Stimulated activated CD4-positive, alpha-beta T cell treated with anti-CD3 and anti-CD28 coated beads, TNF-alpha, amount 100 ng/mL, for 1 hour (primary cell): ENCODE results near the gene DIO3.
"Not testable (repeated sequence)": the region's sequence is repeated elsewhere in the genome, so short reads cannot be mapped to it uniquely, and the experiment has no call there.

ENCODE experiments used
- DNase-seq, 3 donors: peaks; one replicate each; pipeline ENCODE4 v3.0.0-alpha.2; 2020; ENCODE audit warnings: low read depth in 3 of 3, low spot score in 1 of 3

The DIO3 gene

GRCh38 chr14:101557811-101558738 is 3.2 kb upstream of the DIO3 start:
- no peak for DNase-seq

- DNase-seq, result no peak
Measured at GRCh38 chr14:101558739-101559240, 2.5 kb upstream of the DIO3 start.

DNA sequence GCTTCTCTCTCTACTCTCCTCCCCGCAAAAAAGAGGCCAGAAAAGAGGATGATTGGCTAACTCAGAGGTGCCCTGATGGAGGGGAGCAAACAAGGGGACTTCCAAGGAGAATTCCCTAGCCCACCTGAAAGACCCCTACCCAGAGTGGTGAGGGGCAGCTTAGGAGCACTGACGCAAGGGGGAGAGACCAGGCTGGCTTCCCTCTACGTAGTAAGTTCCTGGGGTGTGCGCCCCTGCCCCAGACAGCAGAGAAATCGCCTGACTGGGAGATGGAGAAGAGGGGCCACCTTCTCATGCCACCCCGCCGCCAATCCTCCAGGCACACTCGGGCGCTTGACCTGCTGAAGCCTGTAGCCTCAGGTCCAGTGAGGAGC is 2.1 kb upstream of the DIO3 start:
- no peak for DNase-seq

DNA sequence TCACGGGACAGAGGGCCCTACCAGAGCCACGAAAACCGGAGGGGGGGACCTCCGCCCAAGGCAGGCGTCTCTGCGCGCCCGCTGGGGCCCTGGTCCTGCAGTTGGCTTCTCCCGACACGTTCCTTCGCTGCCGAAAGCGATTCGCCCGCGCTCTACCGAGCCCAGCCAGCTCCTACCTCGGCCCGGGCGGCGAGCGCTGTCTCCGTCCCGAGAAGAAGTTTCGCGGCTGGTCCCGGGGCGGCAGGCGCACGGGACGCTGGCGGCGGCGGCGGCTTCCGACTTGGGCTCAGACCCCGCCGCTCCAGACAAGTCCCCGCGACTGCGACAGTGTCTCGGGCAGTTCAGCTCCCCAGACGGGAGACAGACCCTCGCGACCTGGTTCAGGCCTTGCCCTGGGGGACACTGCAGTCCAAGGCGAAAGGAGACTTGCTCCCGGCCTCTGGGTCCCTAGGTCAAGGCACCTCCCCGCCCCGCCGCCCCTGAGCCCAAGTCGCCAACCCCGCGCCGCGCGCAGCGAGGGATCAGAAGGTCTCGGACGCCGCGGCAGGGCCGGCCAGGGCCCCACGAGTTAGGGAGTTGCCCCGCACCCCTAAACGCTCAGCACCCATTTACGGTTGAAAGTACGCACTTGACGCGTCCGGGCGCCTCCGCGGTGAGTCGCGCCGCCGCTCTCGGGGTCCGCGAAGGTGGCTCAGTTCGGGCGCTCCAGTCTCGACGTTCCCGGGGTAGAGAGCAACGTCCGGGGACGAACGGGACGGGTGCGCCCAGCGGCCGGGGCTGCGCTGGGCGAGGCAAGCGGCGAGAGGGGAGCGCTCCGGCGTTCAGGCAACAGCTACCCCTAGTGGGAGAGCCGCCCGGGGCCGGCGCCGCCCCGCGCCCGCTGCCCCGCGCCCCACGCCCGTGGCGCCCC is 1.4 kb upstream of the DIO3 start:
- no peak for DNase-seq

- no peak for DNase-seq
Measured at GRCh38 chr14:101560534-101561113, 671 bp upstream of the DIO3 start.

DNA sequence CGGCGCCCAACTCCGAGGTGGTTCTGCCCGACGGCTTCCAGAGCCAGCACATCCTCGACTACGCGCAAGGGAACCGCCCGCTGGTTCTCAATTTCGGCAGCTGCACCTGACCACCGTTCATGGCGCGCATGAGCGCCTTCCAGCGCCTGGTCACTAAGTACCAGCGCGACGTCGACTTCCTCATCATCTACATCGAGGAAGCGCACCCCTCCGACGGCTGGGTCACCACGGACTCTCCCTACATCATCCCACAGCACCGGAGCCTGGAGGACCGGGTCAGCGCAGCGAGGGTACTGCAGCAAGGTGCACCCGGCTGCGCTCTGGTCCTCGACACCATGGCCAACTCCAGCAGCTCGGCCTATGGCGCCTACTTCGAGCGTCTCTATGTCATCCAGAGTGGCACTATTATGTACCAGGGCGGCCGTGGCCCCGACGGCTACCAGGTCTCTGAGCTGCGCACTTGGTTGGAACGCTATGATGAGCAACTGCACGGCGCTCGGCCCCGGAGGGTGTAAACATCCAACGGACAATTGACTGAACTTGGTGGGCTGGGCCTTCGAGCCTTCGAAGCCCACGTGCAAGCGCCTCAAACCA is 699 bp downstream of the DIO3 start:
- no peak for DNase-seq

DNA sequence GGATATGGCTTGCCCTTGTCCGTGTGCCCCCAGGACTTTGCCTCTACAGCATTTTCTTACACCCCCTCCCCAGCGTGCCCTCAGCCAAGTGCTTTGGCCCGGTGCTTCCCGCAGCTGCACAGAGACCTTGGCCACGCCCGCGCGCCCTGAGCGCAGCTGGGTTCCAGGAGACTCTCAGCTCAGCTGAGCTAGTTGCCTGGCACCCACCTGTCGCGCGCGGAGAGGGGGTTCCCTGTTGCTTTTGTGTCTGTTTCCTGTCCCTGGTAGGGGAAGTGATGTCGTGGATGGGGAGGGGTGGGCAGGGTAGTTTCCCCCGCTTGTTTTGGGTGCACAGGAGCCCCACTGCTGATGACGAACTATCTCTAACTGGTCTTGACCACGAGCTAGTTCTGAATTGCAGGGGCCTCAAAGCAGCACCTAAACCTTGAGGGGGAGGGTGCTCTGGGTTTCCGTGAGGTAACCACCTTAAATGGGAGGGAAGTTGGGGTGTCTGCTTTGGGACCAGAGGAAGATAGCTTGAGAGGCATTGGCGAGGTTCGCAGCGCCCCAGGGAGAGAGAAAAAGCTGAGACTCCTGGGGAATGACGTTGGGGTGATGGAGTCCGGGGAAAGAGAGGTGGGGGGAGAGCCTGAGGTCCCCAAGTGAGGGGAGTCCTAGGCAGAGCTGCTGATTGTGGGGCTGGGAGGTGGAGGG is 1.5 kb downstream of the DIO3 start:
- no peak for DNase-seq

DNA sequence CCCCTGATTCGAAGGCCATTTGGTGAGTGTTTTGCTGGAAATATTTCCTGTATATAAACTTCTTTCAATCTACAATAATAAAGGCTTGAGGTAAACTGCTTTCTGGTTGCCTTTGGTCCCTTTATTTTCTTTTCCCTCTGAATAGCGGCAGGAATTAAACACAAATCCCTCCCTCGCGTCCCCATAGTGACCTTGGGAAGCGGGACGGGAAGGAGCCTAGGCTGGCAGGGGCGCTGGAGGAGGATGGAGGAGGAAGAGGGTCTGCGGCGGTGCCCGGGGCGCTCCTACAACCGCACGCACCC is 2.0 kb downstream of the DIO3 start:
- DNase-seq, result no peak

DNA sequence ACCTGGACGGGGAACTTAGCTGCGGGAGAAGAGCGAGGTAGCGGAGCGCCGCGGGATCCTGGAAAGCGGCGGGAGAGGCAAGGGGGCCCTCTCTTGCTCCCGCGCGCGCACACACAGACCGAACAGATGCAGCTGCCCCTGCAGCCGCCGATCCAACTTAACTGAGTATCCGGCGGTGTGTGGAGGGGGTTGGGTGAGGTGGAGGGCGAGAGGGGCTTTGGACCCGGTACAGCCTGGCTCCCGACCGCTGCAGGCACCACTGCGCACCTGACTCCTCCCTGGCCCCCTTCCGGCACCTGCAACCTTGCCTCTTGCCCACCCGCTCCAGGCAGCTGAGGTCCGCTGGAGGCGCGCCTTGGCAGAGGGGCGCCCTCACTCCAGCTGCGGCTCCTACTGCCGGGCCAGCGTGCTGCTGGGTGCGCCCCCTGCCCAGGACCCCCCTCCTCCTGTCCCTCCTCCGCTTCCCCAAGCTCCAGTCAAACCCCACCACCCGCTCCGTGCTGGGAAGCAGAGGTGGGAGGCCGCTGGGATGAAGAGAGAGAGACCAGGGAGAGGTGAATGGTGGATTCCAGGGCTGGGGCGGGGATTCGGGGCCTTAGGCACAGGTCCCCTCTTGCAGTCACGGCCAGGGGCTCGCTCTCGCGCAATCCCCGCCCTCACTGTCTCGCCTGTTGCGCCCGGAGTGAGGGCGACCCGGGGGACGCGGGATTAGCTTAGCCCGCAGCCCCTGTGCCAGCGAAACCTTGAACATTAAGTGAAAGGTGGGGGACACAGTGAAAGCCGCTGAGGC is 2.6 kb downstream of the DIO3 start:
- DNase-seq, result no peak

- no peak for DNase-seq
Measured at GRCh38 chr14:101564444-101564776, 3.1 kb downstream of the DIO3 start.

DNA sequence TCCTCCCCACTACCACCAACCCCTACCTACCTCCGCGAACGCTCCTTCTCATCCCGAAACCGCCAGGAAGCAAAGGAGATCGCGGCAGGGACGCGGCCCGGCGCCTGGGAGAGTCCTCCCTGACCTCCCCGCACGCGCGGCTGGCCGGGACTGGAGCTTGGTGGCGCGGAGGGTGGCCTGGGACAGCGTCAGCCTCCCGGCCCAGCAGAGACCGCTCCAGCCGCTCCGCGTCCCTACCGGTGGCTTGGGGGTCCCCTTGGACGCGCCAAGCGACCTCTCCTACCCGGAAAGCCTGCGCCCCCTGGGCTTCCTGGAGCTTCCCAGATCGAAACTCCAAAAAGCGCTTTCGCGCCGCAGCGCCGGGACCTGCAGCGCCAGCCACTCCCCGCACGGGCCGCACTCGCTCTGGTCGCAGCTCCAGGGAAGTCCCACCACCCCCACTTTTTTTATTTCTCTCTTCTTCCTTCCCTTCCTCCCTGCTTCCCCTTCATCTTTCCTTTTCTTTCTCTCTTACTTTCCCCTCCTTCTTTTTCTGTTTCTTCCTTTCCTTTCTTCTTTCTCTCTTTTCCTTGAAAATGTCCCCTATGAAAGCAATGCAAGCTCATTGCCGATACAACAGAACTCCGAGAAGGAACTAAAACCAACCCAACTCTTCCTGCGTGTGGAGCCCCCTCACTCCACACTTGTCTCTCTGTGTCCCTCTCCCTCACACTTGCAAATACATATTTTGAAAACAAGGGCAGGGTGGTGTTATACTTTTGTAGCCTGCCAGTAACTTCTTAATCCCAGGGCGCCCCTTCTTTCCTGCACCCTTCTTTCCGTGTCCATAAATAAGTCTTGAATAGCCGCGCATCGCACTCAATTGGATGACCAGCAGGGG is 3.8 kb downstream of the DIO3 start:
- no peak for DNase-seq

DNA sequence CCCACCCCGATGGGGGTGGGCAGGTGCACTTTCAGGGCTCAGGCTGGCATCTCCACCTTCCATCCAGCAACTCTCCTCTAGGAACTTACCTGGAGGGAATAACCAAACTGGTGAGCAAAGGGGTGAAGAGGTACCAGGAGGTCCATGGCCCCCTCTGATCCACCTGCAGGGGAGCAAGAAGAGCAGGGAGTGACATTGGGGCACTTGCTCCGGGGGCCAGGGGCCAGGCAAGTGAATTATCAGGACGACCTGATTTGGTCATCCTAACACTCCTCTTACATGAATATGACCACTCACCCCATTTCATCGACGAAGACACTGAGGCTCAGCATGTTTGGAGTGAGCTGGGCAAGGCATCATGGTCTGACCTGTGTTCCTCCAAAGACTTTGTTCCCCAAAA is 6.0 kb downstream of the DIO3 start:
- no peak for DNase-seq

- no peak for DNase-seq
Measured at GRCh38 chr14:101571004-101571403, 9.7 kb downstream of the DIO3 start.

DNA sequence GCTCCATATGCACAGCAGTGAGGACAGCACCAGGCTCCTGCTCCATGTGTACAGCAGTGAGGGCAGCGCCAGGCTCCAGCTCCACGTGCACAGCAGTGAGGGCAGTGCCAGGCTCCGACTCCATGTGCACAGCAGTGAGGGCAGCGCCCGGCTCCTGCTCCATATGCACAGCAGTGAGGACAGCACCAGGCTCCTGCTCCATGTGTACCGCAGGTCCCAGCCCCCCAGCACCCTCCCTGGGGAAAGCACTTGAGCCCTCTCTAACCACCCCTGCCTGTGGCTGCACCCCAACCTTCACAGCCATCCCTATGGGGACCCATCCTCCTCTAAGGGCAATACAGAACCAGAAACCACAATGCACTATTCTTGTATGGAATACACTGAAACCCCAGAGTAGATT is 11.2 kb downstream of the DIO3 start:
- not testable (repeated sequence) for DNase-seq

DNA sequence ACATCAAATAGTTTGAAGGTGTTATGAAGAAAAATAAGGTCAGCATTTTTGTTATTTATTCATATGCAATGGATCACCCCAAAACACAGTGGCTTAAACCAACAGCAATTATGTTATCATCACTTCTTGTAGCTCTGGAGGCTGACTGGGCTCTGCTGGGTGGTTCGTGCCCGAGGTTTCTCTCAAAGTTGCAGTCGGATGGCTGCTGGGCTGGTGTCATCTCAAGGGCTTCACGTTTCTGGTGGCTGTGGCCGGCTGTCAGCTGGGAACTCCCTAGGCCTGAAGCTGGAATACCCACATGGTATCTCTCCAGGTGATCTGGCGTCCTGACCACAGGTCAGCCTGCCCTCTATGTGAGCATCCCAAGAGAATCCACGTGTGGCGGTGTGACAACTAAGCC is 12.0 kb downstream of the DIO3 start:
- DNase-seq, result no peak

DNA sequence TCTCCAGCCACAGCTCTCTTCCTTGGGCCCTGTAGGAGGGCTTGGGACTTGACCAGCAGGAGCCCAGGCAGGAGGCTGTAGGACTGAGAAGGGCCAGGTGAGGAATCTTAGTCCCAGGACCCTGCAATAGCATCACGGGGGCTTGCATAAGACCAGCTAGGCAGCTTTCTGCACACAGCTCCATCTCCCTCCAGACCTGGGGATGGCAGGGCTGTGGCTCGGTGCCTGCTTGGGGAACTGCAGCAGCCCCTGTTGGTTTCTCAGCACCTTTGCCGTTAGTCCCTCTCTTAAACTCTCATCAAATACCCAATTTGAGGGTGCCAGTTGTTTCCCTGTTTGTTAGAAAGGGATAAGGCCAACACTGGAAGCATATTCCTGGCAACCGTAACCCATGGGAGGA is 14.3 kb downstream of the DIO3 start:
- DNase-seq, result no peak

DNA sequence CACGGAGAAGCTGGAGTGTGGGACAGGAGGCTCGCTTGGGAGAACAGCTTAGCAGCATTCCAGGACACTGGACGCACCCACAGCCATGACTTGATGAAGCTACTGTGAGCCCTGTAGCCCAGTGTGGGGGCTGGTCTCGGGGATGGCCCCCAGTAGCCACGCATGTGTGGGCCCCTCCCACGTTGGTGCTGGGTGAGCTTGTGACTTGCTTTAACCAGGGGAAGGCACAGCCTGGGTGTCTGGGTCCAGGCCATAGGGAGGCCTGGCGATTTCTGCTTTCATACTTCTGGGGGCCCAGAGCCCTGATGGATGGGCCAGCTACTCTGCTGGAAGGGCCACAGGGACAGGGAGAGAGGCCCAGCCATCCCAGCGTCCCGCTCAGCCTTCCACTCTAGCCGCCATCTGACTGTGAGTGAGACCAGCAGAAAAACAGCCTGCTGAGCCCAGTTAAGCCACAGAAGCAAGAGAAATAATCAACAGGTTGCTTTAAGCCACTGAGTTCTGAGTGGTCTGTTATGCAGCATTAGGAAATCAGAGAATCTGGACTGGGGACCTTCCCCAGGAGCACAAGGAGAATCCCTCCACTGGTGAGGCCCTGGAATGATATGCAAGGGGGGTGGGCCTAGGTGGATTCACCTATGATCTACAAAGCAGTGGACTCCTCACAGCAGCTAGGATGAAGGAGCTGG is 16.1 kb downstream of the DIO3 start:
- DNase-seq, result no peak

DNA sequence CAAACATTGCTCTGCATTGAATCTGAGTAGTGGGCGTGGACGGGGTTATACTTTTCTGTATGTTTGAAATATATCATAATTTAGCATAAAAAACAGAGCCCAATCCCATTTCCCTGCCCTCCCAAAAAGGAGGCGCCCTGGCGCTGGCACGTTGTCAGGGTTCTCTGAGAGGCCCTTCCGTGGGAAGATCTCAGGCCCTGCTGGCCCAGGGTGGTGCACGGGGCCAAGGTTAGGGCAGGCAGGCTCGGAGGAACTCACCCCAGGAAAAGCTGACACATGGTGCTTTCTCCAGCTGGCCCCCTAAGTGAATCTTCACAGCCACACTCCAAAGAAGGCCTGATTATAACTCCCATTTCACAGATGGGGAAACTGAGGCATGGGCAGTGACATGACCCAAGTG is 17.2 kb downstream of the DIO3 start:
- DNase-seq, result no peak
